Tibial nerve (tissue), 3 donors: ENCODE measurements around the gene SP100.

Source experiments
- CTCF ChIP-seq, 5 experiments: fragments of 200-600 bp in 3 of 5; fragments of 450-650 bp in 2 of 5; sonication (generic) in 3 of 5; IDR thresholded peaks; one replicate each; pipeline ENCODE4 v1.5.1; 2016 to 2019; ENCODE audit warnings: antibody characterized with exemption in 5 of 5, mild to moderate bottlenecking in 3 of 5, moderate library complexity in 2 of 5
- POLR2A ChIP-seq, 2 donors: fragments of 450-650 bp; IDR thresholded peaks; one replicate each; pipeline ENCODE4 v1.6.1; 2017; ENCODE audit warnings: antibody characterized with exemption in 2 of 2, mild to moderate bottlenecking in 2 of 2, moderate library complexity in 2 of 2

GRCh38 chr2:230413479-230413878 is 2.5 kb upstream of the SP100 start:
- TF ChIP-seq POLR2A (IDR thresholded peaks at IDR 0.05) (no peak), CTCF (IDR thresholded peaks at IDR 0.05) (no peak)
